NCI-H69 (cell line): ENCODE measurements around the gene NCOA5.

Experiments used
- DNase-seq: peaks from one replicate; lab custom pipeline; 2025; lab: John Stamatoyannopoulos, UW

NCOA5 gene

DNA sequence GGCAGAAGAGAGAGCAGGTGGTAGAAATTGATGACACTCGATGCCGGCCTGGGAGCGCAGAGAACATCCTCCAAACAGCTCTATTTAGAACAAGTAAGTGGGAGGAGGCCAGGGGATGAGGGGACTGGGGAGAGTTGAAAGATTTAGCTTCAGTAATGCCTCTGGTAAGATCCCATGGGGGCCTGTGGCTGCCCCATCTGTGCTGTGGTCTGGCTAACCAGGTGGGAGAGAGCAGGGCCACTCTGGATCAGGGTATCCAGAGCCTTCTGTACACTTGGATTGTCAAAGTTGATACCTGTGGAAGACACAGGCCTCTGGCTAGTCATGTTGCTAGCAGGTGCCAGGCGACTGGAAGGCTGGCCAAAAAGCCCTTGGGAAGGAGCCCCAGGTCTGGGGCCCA lies 27.6 kb downstream of the NCOA5 start:
- DNase-seq = no peak

DNA sequence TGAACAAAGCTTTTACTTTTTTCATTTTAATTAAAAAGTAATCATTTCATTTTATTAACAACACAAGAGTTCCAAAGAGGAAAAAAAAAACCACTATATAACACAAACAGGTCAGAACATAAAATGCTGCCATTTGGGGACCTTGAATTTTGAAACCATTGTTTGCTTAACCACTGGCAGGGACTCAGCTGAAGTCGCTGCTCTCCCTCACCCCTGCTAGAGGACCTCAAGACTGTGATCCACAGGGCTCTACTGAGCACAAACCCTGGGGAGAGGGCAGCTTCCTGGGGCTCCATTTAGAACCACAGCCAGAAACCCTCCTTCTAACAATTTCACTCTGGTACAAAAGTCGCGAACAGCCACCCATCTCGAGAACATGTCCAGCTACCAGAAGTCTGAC lies 28.8 kb downstream of the NCOA5 start:
- DNase-seq = no peak

DNA sequence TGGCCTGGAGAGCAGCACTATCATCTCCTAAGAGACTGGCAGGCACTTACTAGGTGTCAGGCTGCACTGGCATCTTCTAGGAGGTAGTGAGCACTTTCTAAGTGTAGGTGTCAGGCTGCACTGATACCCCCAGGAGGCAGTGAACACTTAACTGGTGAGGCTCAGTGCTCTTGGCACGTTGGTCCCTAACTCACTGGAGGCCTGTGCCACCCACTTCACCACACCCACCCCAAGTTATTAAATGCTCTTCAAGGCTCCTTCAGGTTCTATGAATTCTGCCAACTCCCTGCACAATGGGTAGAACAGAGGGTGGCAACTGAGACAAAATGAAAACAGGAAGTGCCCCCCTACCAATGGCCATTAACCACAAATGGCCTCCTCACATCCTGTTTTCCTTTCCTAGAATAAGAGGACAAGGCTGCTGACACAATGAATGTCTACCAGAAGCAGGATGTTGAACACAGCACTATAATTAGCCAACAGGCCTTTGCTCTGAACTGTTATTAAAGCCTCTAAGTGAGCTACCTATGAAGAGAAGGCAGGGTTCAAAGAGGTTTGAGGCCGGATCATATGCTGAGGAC lies 29.4 kb downstream of the NCOA5 start:
- DNase-seq = peak; percentile 86

DNA sequence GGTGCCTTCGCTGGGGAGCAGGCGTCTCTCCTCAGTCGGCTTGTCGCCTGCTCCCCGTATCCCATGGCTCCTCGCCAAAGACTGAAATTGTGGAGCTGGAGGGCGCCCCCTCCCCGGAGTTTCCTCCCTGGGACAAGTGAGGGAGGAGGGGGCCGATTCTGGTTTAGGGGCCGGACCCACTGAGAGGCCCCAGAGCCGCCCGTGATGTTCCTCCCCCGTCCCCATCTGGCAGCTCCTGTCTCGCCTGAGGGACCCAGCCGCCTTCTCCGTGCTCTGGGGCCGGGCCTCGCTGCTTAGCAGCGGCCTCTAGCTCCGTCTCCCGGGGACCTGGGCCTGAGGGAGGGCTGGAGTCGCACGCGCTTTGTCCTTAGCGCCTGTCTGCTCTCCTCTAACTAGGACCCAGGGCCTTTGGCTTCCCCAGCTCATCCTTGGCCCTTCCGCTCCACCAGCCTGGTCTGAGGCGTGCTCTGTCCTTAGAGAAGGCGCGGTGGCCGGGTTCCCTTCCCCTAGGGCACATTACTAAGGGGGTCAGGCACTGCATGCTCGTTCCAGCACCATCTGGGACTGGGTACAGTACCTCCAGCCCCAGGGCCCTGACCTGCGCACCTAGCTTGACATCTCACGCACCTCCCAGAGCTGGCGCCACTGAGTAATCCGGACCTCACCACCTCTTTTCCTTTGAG lies 31.0 kb downstream of the NCOA5 start:
- no peak for DNase-seq

DNA sequence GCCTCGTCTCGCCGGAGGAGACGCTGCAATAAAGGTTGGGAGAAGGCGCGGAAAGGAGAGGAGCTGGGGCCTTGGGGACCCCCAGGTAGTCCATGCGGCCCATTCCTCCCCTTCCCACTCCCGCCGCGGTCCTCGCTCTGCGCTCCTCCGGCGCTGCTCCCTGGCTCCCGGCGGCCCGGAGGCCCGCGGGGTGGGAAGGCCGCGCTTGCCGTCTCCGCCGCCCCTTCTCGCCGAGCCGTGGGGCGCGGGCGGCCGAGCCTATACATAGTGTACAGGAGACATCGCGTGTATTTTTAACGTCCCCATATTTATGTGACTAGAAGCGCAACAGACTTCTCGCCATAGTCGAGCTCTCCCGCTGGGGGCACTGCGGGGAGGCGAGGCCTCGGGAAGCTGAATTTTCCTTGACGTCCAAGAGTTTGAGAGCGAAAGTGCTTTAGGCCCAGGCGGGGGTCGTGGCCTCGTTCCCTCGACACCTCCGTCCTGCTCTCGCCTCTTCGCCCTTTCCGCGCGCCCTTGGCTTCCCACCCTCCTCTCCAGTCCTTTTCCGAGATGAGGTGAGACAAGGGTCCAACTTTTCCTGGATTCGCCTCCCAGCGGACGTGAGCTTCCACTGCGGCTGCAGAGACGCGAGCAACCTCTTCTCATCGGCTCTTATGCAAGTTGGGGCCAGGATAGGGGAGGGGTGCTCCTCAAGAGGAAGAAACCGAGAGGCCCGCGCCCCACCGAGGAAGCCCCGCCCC lies 31.7 kb downstream of the NCOA5 start:
- no peak for DNase-seq

DNA sequence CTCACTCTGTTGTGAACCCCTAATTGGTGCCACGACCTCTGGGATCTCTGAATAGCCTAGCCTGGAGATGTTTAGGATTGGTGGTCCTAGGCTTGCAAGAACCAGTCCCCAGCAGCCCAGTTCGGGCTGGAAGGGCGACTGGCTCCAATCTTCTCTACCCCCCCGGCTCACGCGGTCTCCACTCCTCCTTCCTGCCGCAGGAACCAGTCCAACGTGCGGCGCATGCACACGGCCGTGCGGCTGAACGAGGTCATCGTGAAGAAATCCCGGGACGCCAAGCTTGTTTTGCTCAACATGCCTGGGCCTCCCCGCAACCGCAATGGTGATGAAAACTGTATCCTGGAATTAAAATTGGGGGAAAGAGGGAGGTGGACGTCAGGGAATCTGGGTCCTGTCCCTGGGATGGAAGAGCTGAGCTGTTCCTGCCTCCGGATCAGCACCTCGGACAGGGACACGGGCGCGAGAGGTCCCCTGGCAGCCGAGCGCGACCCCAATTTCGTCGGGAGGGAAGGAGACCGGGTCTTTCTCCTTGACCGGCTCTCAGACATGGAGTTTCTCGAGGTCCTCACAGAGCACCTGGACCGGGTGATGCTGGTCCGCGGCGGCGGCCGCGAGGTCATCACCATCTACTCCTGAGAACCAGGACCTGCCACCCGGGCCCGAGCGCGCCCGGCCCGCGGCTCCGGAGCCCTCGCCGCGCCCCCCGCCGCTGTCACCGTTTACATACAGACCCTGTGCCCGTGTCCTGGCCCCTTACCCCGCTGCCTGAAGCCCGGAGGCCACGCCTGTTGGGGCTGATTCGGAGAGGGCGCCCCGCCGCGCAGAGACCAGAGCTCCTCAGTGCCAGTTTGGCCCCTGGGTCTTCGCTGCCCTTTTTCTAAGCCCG lies 32.5 kb downstream of the NCOA5 start:
- no peak for DNase-seq

DNA sequence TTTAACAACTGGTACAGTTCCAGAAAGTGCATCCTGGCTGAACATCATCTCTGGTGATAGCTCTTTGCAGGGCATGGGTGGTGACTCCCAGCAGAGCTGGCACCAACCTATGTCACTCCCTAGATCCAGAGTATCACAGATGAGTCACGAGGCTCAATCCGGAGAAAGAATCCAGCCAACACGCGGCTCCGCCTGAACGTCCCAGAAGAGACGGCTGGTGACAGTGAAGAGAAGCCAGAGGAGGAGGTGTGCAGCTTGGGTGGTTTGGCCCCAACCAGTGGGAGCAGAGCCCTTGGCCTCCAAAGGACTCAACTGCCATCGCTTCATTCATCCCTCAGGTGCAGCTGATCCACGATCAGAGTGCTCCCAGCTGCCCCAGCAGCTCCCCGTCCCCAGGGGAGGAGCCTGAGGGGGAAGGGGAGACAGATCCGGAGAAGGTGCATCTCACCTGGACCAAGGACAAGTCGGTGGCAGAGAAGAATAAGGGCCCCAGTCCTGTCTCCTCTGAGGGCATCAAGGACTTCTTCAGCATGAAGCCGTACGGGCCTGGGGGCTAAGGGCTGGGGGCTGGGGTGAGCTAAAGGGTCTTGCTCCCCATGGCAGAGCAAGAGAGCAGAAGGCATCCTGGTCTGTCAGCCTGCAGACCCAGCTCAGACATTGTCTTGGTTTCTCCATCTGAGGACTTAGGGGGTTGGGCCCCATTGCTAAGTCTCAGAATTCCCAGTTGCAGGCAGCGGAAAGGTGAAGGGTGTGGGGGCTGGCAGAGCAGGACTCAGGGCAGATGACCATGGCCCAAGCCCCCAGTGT lies 33.5 kb downstream of the NCOA5 start:
- DNase-seq = no peak

DNA sequence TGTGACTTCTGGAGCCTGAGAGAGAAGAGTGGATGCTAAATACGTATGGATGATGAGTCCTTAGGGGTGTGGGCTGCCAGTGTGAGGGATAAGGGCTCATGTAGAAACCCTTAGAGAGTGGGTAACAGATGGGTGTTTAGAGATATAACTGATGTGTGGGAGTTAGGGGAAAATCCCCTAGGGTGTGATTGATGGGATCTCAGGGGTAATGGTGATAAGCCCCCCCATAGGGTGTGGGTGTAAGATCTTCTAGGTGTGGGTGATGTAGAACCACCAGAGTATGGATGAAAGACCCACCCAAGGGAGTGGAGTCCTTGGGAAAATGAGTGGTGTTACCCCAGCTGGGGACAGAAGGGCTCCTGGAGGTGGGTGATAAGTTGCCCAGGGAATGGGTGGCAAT lies 34.5 kb downstream of the NCOA5 start:
- DNase-seq = no peak

DNA sequence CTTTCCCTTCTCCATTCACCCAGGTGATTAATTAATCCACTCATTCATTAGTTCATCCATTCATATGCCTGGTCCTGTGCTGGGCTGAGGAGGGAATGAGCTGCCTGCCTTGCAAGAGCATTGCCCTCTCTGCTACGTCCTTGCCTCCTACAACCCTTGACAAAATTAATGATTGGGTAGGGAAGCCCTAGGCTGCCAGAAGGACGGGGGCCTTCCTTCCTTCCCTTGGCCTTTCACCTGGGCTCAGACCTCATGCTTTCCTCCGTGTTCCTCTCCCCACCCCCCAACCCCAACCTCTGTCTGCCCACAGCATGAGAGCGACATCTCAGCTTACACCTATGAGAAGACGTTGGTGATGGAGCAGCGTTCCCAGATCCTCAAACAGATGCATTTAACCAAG lies 35.2 kb downstream of the NCOA5 start:
- DNase-seq = no peak

DNA sequence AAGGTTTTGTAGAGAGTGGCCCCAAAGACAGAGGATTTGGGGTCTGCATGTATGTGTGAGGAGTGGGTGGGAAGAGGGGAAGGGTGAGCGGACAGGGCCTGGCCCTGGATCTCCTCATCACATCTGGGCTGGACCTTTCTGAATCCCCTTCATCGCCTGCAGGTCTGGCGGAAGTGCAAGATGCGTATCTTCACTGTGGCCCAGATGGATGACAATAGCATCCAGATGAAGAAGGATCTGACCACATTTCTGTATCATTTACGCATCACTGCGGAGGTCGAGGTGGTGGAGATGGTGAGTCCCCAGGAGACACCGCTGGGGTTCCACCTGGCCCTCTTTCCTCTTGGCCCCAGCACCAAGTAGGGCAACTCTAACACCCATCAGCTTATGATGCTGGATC lies 36.3 kb downstream of the NCOA5 start:
- DNase-seq = no peak

DNA sequence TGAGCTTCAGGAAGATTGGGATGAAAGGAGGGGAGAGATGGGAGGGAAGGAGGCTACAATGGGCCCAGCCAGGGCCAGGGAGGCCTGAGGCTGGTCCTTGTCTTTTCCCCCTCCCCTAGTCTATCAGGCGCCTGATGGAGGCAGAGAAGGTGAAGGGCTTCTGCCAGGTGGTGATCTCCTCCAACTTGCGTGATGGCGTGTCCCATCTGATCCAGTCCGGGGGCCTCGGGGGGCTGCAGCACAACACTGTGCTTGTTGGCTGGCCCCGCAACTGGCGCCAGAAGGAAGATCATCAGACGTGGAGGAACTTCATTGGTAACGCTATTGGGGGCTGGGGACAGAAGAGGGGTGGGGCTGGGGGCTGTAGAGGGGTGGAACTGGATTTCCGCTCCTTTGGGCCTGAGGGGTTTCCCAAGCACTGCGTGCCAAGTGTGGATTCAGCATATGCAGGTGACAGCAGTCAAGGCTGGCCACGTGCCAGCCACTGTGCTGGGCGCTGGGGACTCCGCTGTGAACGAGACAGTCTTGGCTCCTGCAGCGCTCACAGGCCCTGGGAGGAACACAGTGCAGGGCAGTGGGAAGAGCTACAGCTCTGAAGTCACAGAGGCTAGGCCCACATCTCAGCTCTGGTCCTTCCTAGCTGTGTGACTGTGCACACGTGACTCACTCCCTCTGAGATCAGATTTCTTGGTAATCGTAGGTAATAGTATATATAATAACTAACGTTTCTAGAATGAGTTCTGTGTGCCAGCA lies 38.0 kb downstream of the NCOA5 start:
- peak; percentile 74 for DNase-seq

DNA sequence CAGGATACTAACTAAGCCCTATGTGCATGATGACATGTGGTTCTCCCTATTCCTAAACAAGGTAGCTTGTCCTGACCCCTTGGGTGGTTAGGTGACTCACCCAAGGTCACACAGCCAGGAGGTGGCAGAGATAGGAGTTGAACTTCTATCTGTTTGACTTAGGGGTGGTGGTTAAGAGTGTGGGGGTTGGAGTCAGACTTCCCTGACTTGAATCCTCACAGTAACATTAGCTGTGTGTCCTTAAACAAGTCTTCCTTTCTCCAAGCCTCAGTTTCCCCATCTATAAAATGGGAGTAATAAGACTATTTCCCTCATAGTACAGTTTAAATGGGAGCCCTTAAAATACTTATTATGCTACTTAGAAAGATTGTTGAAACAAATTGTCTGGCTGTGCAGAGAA lies 38.9 kb downstream of the NCOA5 start:
- no peak for DNase-seq

DNA sequence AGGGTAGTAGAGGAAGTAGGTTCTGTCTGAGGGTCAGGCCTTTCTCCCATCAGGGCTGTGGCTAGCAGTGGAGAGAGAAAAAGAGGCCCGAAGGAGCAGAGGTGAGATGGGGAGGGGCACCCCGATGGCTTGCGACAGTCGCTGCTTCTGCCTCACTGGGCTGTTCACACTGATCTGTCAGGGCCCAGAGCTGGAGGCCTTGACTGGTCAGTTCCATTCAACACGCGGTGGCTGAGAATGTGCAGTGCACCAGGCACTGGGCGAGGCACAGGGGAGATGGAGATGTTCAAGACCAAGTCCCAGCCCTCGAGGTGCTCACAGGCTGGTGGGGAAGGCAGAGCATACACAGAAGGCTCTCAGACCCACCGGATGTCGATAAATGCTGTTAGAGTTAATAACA lies 39.3 kb downstream of the NCOA5 start:
- DNase-seq = no peak

DNA sequence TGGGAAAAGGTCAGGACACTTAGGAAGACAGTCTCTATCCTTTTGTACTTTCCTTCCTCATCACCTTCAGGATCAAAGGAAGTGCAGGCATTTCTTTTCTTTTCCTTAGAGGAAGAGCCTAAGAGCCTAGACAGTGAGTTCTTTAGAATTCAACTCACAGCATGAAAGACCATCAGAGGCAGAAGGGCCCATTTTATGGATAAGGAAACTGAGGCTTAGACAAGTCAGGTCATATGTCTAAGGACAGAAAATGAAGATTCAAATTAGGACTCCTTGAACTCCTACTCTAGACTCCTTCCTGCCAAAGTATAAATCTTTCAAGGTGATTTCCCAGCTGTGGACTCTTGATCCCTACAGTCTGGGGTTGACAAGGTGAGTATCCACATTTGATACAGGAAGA lies 39.9 kb downstream of the NCOA5 start:
- DNase-seq = no peak

DNA sequence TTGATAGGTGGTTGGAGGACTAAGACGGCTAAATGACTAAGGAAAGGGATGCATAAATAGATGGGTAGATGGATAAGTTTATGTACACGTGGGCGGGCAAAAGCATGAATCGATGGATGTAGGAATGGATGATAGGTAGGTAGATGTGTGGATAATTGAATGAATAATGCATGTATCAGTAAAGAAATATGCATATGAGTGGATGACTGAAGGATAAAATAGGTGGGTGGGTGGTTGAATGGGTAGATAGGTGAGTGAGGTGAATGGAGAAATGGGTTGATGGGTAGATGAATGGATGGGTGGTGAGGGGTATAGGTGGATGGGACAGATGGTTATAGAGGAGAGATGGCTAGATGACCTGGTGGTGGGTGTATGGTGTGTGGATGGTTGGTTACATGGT lies 40.6 kb downstream of the NCOA5 start:
- no peak for DNase-seq

DNA sequence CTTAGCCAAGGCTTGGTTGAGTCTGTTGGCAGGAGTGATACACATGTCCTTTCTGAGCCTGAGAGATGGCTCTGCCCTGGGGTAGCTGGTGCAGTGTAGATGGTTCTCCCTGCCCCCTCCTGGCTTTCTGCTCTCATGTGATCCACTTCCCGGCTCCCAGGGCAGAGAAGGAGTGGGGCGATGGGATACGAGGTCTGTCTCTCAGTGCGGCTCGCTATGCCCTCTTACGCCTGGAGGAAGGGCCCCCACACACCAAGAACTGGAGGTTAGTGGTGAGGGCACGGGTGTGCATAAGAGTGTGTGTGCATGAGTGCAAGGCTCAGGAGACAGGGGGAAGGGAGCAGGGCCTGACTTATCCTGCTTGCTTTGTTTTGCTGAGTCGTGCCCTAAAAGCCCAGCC lies 41.9 kb downstream of the NCOA5 start:
- DNase-seq = no peak

DNA sequence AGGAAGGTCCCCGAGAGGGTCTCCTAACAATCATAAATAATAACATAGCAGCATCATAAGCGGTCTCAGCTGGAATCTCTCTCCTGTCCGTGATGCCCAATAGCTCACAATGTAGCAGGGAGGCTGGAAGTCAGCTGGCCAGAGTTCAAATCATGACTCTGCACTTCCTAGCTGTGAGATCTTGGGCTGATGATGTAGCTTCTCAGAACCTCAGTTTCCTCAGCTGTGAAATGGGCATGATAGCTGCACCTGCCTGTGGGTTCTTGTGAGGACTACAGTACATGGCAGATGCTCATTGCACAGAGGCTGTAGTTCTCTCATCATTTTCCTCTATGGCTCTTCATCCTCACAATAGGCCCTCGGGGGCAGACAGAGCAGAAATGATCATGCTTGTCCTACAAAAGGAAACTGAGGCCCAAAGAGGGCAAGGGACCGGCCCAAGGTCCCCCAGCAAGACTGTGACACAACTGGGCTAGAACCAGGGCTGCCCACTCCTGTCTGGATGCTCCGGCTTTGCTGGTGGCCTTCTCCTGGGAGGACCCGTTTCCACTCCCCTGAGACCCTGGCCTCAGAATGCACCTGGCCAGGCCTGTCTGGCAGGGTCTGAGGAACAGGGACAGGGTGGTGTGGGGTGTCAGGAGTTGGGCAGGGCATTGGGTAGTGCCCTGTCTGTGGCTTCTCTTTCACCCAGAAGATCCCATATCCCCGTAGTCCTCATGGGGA lies 43.0 kb downstream of the NCOA5 start:
- no peak for DNase-seq

DNA sequence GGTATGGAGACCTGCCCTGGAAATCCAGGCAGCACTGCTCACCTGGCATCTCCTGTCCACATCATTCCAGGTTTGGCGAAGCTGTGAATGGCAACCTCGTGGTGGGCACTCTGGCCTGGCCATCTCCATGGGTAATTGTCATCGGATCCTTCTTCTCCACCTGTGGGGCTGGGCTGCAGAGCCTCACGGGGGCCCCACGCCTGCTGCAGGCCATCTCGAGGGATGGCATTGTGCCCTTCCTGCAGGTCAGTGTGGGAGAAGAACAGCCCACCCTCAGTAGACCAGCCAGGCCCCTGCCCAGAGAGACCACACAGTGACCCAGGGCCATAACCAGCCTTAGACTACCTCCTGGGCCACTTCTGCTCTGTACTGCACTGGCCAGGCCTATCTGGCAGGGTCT lies 44.9 kb downstream of the NCOA5 start:
- no peak for DNase-seq

DNA sequence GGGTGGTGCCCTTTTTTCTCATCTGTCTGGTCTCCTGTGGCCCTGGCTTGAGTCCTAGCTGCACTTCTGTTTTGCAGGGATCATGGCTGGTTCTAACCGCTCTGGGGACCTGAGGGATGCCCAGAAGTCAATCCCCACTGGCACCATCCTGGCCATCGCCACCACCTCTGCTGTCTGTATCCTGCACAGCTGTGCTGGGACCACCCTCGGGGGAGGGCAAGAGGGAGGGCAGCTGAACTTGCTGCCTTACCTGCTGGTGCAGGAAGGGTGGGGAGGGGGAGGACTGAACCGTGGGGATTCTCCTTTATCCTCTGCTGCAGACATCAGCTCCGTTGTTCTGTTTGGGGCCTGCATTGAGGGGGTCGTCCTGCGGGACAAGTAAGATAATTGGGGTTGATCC lies 46.2 kb downstream of the NCOA5 start:
- DNase-seq = no peak

DNA sequence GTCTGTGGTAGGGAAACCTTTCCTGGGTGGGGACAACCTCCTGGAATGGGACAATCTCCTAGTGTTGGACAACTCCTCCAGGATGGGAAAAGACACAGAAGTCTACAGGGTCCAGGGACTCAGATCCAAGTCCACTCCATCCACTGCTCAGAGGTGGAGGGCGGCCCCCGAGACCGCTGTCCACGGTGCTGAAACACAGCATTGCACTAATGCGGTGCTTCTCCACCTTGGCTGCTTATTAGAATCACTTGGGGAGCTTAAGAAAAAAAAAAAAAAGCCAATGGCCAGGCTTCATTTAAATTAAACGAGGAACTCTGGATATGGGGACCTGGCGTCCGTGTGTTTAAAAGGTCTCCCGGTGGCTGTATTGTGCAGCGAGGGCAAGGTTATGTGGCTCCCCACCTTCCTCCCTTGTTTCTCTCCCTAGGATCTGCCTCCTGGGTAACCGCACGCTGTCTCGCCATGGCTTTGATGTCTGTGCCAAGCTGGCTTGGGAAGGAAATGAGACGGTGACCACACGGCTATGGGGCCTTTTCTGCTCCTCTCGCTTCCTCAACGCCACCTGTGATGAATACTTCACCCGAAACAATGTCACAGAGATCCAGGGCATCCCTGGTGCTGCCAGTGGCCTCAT lies 48.7 kb downstream of the NCOA5 start:
- peak; percentile 79 for DNase-seq
